ENCODE results near the gene ACP3.
"Not testable (repeated sequence)": the region's sequence is repeated elsewhere in the genome, so short reads cannot be mapped to it uniquely, and the experiment has no call there.

Gene ACP3

GRCh38 chr3:132396255-132396654 lies 79.0 kb downstream of the ACP3 start:
- H3K4me3 ChIP-seq (ENCODE audit: low read depth in 1 of 2, low read length in 1 of 2): no peak overlapping the region
- H3K4me1 ChIP-seq (ENCODE audit: control insufficient read depth in 1 of 2, insufficient read depth in 1 of 2, low read depth in 1 of 2, low read length in 1 of 2): peaks cover 0 to 11% of the 10 kb centered on the region in 2 experiments
- no peaks in the 10 kb centered on the region for H3K27me3 ChIP-seq
- H3K36me3 ChIP-seq: no peaks in the 10 kb centered on the region
- no peak overlapping the region for H3K27ac ChIP-seq
- no peak for TF ChIP-seq CTCF (IDR thresholded peaks at IDR 0.05)
- no peaks in the 10 kb centered on the region for H3K9me3 ChIP-seq

GRCh38 chr3:132396776-132397175 lies 79.6 kb downstream of the ACP3 start:
- H3K4me3 ChIP-seq (ENCODE audit: low read depth in 1 of 2, low read length in 1 of 2); H3K27me3 ChIP-seq; H3K36me3 ChIP-seq; H3K27ac ChIP-seq; H3K9me3 ChIP-seq: not testable (repeated sequence)
- H3K4me1 ChIP-seq (ENCODE audit: control insufficient read depth in 1 of 2, insufficient read depth in 1 of 2, low read depth in 1 of 2, low read length in 1 of 2): peaks cover 0 to 11% of the 10 kb centered on the region in 2 experiments

GRCh38 chr3:132399054-132399929 lies 82.1 kb downstream of the ACP3 start:
- peak; percentile 72 for TF ChIP-seq CTCF (IDR thresholded peaks at IDR 0.05)
- H3K27me3 ChIP-seq: no peaks in the 10 kb centered on the region
- no peaks in the 10 kb centered on the region for H3K9me3 ChIP-seq
- H3K36me3 ChIP-seq: no peaks in the 10 kb centered on the region
- no peak overlapping the region for H3K27ac ChIP-seq
- H3K4me3 ChIP-seq (ENCODE audit: low read depth in 1 of 2, low read length in 1 of 2): no peak overlapping the region
- H3K4me1 ChIP-seq (ENCODE audit: control insufficient read depth in 1 of 2, insufficient read depth in 1 of 2, low read depth in 1 of 2, low read length in 1 of 2): no peaks in the 10 kb centered on the region

GRCh38 chr3:132401255-132401654 lies 84.0 kb downstream of the ACP3 start:
- Histone ChIP-seq H3K4me3 (ENCODE audit: low read depth in 1 of 2, low read length in 1 of 2) (no peak overlapping the region), H3K27ac (no peak overlapping the region), H3K36me3 (no peaks in the 10 kb centered on the region), H3K27me3 (no peaks in the 10 kb centered on the region), H3K9me3 (no peaks in the 10 kb centered on the region), H3K4me1 (ENCODE audit: control insufficient read depth in 1 of 2, insufficient read depth in 1 of 2, low read depth in 1 of 2, low read length in 1 of 2) (no peaks in the 10 kb centered on the region)
- no peak for TF ChIP-seq CTCF (IDR thresholded peaks at IDR 0.05)

GRCh38 chr3:132404276-132404675 lies 87.1 kb downstream of the ACP3 start:
- Histone ChIP-seq H3K9me3 (no peaks in the 10 kb centered on the region), H3K4me3 (ENCODE audit: low read depth in 1 of 2, low read length in 1 of 2) (no peak overlapping the region), H3K27me3 (no peaks in the 10 kb centered on the region), H3K27ac (no peak overlapping the region), H3K4me1 (ENCODE audit: control insufficient read depth in 1 of 2, insufficient read depth in 1 of 2, low read depth in 1 of 2, low read length in 1 of 2) (peaks cover 0 to 3% of the 10 kb centered on the region in 2 experiments), H3K36me3 (no peaks in the 10 kb centered on the region)
- TF ChIP-seq CTCF (IDR thresholded peaks at IDR 0.05): no peak

- Histone ChIP-seq H3K4me1 (ENCODE audit: control insufficient read depth in 1 of 2, insufficient read depth in 1 of 2, low read depth in 1 of 2, low read length in 1 of 2) (peaks cover 0 to 3% of the 10 kb centered on the region in 2 experiments), H3K9me3 (no peaks in the 10 kb centered on the region), H3K27me3 (no peaks in the 10 kb centered on the region), H3K36me3 (no peaks in the 10 kb centered on the region), H3K27ac (no peak overlapping the region), H3K4me3 (ENCODE audit: low read depth in 1 of 2, low read length in 1 of 2) (no peak overlapping the region)
- TF ChIP-seq CTCF (IDR thresholded peaks at IDR 0.05): no peak
These were observed 88.0 kb downstream of the ACP3 start for GRCh38 chr3:132405188-132405587.
